Tongue (tissue), 2 donors: ENCODE measurements around the gene ZNF516. TPM values are rescaled to one million over a fixed set of nuclear protein-coding genes. Genes with fewer than 3 reads are reported as not detected.

Experiments used
- DNase-seq: peaks from one replicate; pipeline ENCODE4 v3.0.0-alpha.2; 2015
- total RNA-seq: library from RNA; depleted of rRNA; stranded (reverse); fragments of >200 nt; gene quantifications from one replicate; pipeline ENCODE4 v1.2.3, GENCODE V29; 2014

ZNF516 gene
- total RNA-seq, 1 donor from 2014 or later = 55.4 TPM

GRCh38 chr18:76421685-76422078, 73.4 kb downstream of the ZNF516 start:
- no peak for DNase-seq

GRCh38 chr18:76420898-76421684, 74.0 kb downstream of the ZNF516 start:
- DNase-seq = peak; percentile 39

GRCh38 chr18:76419811-76420210, 75.2 kb downstream of the ZNF516 start:
- DNase-seq = no peak

- peak; percentile 59 for DNase-seq
Measured at GRCh38 chr18:76416911-76417310, 78.1 kb downstream of the ZNF516 start.

GRCh38 chr18:76414936-76415621, 80.0 kb downstream of the ZNF516 start:
- DNase-seq = no peak

GRCh38 chr18:76412818-76413565, 82.0 kb downstream of the ZNF516 start:
- DNase-seq = no peak

- DNase-seq = no peak
Measured at GRCh38 chr18:76412010-76412817, 82.8 kb downstream of the ZNF516 start.

- DNase-seq = no peak
Measured at GRCh38 chr18:76410660-76411417, 84.2 kb downstream of the ZNF516 start.

- no peak for DNase-seq
Measured at GRCh38 chr18:76410033-76410432, 85.0 kb downstream of the ZNF516 start.

GRCh38 chr18:76408480-76409067, 86.5 kb downstream of the ZNF516 start:
- DNase-seq = no peak

- no peak for DNase-seq
Measured at GRCh38 chr18:76407681-76408080, 87.4 kb downstream of the ZNF516 start.

GRCh38 chr18:76406791-76407190, 88.3 kb downstream of the ZNF516 start:
- DNase-seq = no peak

- DNase-seq = peak; percentile 64
Measured at GRCh38 chr18:76405681-76406356, 89.2 kb downstream of the ZNF516 start.

- no peak for DNase-seq
Measured at GRCh38 chr18:76405280-76405679, 89.8 kb downstream of the ZNF516 start.

- DNase-seq = no peak
Measured at GRCh38 chr18:76404345-76404831, 90.7 kb downstream of the ZNF516 start.

- no peak for DNase-seq
Measured at GRCh38 chr18:76402026-76402990, 92.7 kb downstream of the ZNF516 start.

- DNase-seq = no peak
Measured at GRCh38 chr18:76401498-76401897, 93.5 kb downstream of the ZNF516 start.

- no peak for DNase-seq
Measured at GRCh38 chr18:76399613-76400391, 95.2 kb downstream of the ZNF516 start.
